Left hindlimb (tissue), 1 donor: ENCODE data around the gene SEC24D.

Experiments
- DNase-seq: peaks from one replicate; pipeline ENCODE4 v3.0.0-alpha.2; 2018

SEC24D gene

GRCh38 chr4:118711052-118711451, 124.9 kb downstream of the SEC24D start:
- DNase-seq = no peak

DNA sequence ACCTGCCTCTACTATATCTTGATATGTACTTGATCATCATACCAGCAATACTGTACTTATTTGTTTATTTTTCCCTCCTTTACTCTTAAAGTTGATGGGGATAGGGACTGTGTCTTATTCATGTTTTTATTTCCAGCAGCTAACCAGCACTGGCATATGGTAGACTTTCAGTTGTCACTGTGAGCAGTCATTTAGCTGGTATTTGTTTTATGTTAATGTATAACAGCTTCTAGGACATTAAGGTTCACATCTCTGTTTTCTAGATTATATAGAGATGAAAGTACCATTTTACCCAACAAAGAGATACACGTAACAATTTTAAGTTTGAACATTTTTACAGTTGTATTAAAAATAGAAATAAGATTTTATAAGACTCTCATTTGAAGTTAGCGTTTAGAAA, 132.8 kb downstream of the SEC24D start:
- DNase-seq = no peak

DNA sequence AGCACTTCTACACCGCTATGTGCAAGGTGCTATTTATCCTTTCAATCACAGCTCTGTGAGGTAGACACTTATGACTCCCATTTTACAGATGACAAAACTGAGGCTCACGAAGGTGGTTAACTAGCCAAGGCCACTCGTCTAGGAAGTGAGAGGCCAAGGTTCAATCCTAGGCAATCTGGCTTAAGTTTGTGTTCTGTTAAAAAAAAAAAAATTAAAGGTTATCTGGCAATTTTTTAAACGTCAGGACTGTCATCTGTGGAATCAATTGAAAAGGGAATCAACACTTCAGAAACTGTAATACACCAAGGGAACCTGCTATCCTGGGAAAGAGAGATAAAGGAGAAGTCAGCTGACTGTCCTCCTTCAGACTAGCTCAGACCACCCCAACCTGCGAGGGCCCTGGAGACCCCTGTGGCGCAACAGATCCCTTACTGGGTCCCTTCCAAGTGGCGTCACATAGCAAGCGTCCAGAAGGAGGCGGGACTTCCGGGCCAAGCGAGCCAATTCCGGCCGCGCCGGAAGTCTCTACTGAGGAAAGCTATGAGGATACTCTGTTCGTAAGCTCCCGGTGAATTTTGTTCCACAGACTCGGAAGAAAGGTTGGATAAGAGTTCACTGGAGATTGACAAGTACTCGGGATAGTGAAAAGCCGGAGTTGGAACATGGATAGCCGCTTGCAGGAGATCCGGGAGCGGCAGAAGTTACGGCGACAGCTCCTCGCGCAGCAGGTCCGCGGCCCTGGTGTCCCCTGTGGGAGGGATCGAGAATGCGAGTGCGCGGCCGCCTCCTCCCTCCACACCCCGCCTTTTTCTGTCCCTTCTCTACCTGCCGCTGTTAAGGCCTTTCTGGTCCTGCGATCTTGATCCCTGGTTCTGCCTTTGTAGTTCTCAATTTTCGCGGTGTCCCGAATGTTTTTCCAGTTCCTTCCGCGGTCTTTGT, 150.8 kb downstream of the SEC24D start, which contains the start of gene METTL14:
TSS of gene METTL14 (plus strand) at position 520 of the 939 bp plus-strand sequence. CDS start at position 663, 143 bp downstream.
- DNase-seq = peak; percentile 95

DNA sequence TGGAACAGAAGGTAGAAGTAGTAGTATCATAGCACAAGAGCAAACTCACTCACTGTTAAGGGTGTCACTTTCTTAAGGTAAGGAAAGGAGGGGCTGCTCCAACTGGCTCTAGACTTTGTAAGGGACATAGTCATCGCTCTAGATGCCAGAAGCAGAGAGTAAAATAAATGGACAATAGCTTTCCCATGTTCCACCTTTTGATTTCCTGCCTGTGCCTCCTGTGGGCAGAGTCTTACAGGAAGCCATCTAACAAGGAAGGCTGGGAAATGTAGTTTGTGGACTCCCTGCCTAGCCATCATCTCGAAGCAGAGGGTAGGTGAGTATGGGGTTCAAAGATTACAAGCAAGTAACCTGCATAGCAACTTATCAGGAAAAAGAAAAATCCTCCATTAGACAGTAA, 152.4 kb downstream of the SEC24D start:
- DNase-seq = no peak

GRCh38 chr4:118682928-118683327, 153.0 kb downstream of the SEC24D start:
- DNase-seq = no peak

DNA sequence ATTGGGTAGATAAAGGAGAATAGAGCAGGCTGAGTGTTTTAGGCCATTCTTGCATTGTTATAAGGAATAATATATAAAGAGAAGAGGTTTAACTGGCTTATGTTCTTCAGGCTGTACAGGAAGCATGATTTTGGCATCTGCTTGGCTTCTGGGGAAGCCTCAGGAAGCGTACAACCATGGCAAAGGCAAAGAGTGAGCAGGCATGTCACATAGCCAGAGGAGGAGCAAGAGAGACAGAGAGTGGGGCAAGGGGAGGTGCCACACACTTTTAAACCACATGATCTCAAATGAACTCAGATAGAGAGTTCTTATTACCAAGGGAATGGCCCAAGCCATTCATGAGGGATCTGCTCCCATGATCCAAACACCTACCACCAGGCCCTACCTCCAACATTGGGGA, 155.1 kb downstream of the SEC24D start:
- no peak for DNase-seq

DNA sequence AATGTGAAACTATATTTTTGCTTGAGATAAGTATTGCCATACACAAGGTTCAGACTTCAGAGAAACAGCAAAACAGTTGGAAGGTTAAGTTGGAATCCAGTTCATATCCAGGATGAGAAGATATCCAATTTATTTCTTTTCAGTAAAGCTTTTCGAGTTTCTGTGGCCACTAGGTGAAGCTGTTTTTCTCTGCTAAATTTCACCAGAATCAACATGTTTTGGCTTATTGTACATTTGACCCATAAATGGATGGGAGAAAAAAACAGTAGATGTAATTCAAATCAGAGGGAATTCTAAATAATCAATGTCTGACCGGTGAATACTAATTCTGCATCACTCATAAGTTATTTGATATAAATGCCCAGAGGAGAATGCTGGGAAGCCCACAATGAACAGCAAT, 159.8 kb downstream of the SEC24D start:
- no peak for DNase-seq
